Activated CD8-positive, alpha-beta memory T cell treated with anti-CD3 and anti-CD28 coated beads for 1 hour (primary cell): Measurements from ENCODE around the gene TMEM108.

Experiments
- DNase-seq, 2 donors: peaks; one replicate each; pipeline ENCODE4 v3.0.0-alpha.2; 2020; ENCODE audit warnings: low read depth in 1 of 2; ENCODE audit errors: extremely low read depth in 1 of 2

TMEM108 gene

DNA sequence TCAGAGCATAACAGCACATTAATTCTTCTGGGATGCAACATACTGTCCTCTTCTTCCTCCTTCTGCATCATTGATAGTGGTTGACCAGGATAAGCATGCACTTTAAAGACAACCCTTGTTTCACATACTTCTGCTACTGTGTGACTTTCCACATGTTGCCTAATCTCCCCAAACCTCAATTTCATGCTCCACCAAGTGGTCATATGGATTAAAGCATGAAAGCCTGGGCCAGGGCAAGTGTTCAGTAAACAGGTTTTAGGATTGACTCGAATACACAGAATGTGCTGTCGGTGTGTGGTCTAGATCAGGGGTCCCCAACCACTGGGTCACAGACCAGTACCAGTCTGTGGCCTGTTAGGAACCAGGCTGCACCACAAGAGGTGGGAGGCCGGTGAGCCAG, 339.2 kb downstream of the TMEM108 start:
- DNase-seq = no peak

DNA sequence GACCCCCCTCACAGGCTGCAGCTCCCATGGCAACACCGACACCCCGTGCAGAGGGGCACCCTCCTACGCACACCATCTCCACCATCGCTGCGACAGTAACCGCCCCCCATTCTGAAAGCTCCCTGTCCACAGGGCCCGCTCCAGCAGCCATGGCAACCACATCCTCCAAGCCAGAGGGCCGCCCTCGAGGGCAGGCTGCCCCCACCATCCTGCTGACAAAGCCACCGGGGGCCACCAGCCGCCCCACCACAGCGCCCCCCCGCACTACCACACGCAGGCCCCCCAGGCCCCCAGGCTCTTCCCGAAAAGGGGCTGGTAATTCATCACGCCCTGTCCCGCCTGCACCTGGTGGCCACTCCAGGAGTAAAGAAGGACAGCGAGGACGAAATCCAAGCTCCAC, 341.7 kb downstream of the TMEM108 start:
- DNase-seq = no peak

DNA sequence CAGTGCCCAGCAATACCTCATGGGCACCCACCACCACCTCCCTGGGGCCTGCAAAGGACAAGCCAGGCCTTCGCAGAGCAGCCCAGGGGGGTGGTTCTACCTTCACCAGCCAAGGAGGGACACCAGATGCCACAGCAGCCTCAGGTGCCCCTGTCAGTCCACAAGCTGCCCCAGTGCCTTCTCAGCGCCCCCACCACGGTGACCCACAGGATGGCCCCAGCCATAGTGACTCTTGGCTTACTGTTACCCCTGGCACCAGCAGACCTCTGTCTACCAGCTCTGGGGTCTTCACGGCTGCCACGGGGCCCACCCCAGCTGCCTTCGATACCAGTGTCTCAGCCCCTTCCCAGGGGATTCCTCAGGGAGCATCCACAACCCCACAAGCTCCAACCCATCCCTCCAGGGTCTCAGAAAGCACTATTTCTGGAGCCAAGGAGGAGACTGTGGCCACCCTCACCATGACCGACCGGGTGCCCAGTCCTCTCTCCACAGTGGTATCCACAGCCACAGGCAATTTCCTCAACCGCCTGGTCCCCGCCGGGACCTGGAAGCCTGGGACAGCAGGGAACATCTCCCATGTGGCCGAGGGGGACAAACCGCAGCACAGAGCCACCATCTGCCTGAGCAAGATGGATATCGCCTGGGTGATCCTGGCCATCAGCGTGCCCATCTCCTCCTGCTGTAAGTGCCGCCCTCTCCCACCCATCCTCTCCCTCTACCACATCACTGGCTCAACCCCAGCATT, 342.5 kb downstream of the TMEM108 start:
- DNase-seq = no peak

DNA sequence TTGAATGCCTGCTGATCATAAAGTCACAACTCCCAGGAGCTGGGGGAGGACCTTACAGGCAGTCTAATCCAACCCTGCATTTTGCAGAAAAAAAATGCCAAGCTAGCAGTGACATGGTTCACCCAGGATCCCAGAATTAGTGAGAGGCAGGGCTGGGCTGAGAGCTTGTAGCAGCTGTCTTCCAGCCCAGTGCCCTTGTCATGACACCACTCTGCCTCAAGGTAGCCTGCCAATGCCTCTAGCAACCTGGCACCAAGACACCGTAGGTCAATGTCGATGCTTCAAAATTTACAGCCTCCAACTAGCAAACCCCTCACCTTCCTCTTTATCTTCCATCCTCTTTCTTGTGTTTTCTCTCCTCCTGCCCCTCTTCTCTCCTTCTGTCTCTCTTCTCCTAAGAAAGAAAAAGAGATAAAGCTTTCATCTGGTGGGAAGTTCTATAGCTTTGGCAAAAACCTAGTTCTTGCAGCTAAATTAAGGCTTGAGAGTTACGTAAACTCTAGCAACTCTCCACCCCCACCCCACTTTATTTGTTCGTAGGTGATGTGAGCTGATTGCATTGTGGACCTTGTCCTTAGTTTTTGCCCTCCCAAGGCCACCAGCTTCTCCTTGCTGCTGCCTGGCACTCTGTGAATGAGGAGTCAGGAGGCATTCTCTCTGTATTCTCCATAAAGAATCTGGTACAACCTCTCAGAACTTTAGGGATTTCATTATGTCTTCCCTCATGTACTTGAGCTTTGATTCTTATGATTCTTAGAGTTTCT, 343.3 kb downstream of the TMEM108 start:
- no peak for DNase-seq

DNA sequence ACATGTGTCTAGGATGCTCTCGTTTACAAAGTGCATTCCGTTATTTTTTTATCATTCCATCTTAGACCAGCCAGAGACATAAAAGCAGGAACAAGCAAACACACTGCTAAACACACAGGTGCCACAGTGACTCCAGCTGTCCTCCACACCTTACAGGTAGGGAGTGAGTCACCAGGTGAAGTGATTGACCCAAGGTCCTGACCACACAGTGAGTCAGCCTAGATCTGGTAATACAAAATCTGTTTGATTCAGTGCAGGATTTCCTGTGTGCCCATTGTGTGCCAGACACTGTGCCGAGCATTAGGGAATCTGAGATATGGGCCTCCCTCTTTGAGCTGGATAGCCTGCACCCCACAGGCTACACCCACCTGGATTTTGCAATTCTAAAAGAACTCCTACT, 345.0 kb downstream of the TMEM108 start:
- no peak for DNase-seq

DNA sequence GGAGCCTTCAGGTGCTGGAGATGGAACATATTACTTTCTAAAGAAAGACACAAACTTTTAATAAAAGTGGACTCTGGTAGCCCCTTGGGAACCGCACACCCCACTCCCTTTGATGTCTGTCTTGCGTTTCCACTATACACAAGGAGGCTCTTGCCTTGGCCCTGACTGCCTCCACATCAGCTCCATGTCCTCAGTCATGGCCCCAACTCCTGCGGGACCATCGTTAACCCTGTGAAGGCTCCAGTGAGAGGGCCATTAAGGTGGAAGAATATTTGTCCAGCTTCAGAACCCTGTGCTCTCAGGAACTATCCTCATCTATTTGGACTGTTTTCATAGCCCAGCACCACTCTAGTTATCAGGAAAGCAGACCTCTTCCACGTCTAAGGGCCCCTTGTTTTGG, 345.6 kb downstream of the TMEM108 start:
- DNase-seq = no peak

DNA sequence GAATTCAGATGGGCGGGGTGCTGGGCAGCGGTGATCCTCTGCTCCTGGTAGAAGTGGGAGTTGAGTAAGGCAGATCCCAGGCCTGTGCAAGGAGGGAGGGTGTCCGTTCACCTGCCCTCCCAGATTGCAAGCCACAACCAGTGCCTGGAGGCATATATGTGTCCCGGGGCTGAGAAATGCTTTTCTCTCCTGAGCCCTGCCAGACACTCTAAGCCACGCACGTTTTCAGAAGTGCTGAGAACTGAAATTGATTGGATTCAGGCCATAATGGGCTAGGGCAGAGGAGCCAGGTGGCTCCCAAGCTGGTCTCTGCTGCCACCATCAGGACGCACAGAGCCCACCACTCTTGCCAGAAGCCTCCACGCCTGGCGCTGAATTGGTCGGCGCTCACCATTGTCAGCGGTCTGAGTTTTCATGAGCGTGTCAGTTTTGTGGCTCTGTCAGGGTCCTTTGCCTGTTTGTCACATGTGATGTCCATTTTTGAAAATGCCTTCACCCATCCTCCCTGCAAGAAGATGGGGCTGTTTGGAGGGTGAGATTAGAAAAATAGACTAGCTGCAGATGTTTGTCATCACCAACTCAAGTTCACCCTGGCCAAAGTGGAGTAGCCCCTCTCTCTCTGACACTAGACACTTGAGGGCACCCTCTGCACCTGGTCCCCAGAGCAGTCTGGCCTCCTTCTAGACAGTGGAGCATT, 346.3 kb downstream of the TMEM108 start:
- no peak for DNase-seq

DNA sequence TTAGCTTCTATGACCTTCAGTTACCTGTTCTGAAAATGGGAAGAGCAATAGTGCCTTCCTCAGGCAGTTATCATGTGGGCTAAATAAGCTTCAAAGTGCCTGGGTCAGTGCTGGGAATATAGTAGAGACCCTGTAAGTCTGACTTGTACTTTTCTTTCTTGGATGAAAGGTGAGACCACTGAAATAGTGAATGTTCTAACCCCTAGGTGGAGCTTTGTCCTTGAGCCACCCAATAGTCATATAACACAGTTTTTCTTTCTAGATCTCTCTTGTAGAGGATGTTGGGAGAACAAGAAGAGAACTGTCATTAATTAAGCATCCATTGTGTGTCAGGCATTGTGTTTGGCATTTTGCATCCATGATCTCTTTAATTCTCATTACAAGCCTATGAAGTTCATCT, 348.7 kb downstream of the TMEM108 start:
- DNase-seq = no peak

DNA sequence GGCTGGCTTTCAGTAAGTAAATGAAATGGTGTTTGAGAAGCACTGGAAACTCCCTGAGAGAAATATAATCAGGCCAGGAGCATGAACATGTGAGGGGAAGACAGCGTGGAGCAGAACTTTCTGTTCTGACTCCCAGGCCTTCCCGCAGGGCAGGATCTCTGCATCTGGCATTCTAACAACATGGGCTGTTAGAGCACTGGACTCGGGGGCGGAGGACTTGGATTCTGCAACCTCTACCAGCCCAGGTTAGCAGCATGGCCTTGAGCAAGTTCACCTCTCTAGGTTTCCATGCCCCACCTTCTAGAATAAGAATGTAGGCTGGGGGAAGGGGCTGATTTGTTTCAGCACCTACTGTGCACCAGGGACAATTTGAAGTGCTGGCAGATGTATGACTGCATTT, 349.1 kb downstream of the TMEM108 start:
- no peak for DNase-seq

DNA sequence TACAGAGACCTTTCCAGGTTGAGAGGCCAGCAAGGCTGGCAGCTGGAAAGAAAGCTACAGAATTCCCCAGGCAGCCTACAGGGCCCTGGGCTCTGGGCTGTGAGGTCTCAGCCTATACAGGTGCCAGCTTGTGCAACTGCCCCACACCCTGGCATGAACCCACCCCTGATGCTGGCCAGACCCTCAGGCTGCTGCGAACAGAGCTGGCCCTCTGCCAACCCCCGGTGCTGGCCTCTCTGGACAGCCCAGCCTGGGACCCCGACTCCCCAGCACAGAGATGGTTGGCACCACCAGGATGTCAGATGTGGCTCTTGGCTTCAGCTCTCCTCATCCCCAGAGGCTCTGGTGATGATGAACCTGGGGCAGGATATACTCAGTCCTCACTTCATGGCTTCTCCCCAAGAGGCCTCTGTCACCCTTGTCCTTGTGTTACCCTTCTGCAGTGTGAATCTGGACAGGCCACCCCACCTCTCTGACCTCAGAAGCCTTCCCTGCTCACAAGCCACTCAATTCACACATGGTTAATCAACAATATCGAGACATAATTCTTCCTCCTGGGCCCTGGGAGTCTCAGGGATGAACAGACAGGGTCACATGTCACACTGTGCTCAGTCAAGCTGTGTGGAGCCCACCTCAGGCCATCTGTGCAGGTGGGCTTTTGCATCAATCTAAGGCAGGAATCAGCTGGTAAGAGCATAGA, 350.7 kb downstream of the TMEM108 start:
- DNase-seq = no peak

DNA sequence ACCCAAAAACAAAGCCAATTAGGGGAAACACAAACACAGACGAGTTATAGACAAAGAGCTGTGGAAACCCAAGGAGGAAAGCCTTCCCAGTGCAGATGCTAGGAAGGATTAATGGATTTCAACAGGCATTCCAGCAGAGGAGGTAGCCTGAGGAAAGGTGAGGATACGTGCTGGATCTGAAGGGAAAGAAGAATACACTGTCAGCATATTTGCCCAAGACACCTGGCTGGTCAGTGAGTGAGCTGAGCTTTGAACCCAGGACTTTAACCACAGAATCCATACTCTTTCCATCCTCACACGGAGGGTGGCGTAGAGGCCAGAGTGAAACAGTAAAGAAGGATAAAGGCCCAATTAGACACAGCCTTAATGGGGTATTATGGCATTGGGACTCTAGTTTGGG, 352.5 kb downstream of the TMEM108 start:
- DNase-seq = no peak

DNA sequence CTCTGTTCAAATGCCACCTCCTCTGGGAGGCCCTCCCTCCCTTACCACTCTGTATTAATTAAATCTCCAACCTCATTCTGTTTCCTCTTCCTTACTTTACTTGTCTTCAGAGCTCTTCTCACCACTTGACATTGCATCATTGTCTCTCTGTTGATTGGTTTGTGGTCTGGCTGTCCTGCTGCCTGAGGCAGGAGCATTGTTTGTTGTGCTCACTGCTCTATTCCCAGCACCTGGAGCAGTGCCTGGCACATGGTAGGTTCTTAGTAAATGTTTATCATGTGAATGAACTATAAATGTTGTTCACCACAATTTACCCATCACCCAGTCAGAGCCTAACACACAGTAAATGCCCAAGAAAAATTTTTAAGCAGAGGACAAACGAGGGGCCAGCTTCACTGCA, 355.0 kb downstream of the TMEM108 start:
- DNase-seq = no peak

DNA sequence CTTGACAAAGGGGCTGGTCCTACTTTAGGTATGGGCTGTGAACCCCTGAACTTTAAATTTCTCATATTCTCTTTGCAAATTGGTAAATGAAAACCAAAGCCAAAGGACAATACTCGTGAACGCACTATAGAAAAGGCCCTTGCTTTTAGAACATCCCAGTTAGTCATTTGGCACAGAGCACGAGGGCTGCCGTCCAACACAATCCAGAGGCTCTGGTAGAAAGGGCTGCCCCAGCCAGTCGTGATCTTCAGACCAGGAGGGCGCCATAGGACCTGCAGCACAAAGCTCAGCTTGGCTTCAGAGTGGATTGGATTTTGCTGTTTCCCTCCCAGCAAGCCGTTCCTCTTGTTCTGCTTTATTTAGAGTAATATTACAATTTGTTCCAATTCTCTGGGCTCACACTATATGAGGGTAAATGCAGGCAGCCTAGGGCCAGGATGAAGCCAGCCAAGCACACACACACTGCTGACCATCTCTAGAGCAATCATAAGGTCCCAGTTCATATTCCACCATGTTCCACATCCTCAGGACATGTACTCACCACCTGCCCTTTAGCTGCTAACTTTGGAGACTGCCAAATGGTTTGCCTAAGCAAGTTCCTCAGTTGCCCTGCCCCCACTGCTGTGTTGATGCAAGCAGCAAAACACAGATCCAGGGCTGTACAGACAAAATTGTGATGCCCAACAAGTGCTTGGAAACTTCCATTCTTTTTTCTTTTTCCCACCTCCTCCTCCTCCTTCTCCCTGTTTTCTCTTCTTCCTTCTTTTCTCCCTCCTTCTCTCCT, 355.7 kb downstream of the TMEM108 start:
- DNase-seq = no peak

DNA sequence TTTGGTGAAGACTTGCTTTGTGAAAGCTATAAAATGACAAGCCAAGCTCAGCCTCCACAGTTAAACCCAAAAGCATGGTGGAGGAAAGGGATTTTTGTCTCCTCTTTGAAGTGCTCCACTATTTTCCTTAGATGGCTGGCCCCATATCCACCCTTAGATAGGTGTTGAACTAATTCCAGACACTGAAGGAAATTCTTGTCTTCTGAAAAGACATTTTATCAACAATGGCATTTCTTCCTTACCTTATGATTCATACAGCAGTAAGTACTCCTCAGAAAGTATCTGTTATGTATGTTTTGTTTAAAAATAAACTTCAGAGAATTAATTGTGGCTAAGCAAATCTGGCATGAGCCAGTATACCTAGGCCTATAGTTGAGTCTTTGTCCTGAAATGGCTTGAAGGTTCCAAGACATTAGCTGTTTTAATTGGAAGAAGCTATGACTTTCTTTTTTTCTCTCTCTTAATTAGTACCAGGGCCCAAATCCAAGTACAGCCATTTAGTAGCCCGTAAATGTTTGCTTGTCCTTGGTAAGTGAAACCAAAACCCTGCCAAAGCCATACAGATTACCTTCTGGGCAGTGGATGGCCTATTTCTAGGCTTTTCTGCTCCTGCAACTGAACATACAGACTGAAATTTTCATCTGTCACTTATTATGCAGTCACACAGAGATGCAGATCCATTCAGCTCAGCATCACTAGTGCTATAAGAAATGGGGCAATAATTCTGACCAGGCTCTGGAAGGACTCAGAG, 356.5 kb downstream of the TMEM108 start:
- no peak for DNase-seq

DNA sequence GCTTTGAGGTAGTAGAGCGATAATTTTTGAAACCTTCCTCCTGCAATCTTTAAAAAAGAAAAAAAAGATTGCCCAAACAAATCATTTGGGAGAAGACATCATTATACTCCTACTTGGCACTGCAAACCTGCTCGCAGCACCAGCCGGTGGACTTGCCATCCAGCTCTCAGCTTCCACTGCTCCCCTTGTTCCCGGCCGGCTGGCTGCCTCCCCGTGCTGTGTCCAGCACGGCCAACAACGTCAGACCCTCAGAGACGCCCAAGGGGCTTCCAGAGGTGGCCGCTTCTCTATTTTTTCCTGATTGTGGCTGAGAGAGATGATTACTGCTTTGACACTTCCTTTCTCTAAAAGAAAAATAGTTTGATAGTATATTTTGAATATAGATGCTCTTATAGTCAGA, 358.7 kb downstream of the TMEM108 start:
- no peak for DNase-seq

DNA sequence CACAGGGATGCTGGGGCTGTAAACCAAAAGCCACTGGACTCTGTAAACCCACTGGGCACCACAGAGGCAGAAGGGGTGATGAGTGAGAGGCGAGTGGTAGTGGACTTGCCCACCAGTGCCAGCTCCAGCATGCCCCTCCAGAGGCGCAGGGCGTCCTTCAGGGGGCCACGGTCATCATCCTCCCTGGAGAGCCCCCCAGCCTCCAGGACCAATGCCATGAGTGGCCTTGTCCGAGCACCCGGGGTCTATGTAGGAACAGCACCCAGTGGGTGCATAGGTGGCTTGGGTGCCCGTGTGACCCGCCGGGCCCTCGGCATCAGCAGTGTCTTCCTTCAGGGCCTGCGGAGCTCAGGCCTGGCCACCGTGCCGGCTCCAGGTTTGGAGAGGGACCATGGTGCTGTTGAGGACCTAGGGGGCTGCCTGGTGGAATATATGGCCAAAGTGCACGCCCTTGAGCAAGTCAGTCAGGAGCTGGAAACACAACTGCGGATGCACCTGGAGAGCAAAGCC, 361.9 kb downstream of the TMEM108 start, which contains the start of gene BFSP2:
TSS of gene BFSP2 (plus strand) at position 51 of the 510 bp plus-strand sequence. CDS start at position 79, 28 bp downstream.
- no peak for DNase-seq

DNA sequence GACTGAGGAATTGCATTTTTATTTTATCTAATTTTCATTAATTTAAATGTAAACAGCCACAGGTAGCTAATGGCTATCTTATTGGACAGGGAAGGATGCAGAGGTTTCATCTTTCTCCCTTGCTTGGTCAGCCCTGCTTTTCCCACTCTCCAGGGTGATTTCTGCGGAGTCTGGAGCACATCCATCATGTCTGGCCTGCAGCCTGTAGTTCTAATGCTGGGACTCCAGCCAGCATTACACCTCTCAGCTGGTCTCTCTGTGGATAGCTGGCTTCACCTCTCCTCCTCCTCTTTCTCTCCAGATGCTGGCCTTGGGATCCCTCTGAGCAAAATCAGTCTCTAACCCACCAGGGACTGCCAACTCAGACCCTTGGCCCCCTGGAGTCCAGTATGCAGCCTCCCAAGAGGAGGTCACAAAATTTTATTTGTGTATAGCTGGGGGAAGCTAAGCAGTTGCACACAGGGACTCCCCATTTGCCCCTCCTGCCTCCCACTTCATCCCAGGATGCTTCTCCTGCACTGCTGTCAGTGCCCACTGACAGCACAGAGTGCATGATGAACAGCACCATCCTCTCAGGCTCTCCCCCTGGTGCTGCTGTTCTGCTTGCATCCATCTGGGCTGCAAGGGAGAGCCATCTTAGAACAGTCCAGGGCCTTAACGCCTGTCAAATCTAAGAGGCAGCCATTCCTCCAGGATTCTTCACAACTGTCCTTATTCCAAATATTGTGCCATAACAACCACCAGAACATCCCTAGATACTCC, 363.4 kb downstream of the TMEM108 start:
- DNase-seq = no peak

DNA sequence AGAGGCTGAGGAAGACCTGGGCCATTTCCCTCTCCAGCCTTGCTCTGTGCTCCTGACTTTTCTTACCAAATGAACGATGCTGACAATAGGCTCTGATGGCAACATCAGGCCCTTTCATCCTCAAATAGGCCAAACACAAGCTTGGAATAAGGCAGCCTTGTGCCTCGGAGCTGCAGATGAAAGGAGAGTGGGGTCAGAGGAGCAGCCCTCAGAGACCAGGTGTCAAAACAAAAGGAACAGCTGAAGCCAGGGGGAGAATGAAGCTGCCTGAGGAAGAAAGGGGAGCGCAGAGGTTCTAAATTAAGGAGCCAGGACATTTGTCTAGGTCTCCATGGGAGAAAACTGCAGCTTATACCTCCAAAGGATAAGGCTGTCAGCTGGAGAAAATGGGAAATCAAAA, 366.7 kb downstream of the TMEM108 start:
- DNase-seq = no peak

DNA sequence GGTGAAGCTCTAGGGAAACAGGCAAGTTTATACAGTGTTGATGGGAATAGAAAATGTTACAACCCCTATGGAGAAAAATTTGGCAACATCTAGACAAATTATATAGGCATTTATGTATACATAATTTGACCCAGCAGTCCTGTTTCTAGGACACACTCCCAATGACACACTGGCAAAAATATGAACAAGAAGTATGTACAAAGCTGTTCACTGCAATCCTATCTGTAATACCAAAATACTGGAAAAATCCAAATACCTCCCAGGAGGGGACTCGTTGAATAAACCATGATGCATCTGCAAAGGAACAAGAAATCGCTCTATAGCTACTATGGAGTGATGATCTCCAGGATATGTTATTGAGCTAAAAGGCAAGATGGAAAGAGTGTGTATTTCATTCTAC, 370.2 kb downstream of the TMEM108 start:
- no peak for DNase-seq
